Measurements from ENCODE around the gene RABAC1.

RABAC1 gene

DNA sequence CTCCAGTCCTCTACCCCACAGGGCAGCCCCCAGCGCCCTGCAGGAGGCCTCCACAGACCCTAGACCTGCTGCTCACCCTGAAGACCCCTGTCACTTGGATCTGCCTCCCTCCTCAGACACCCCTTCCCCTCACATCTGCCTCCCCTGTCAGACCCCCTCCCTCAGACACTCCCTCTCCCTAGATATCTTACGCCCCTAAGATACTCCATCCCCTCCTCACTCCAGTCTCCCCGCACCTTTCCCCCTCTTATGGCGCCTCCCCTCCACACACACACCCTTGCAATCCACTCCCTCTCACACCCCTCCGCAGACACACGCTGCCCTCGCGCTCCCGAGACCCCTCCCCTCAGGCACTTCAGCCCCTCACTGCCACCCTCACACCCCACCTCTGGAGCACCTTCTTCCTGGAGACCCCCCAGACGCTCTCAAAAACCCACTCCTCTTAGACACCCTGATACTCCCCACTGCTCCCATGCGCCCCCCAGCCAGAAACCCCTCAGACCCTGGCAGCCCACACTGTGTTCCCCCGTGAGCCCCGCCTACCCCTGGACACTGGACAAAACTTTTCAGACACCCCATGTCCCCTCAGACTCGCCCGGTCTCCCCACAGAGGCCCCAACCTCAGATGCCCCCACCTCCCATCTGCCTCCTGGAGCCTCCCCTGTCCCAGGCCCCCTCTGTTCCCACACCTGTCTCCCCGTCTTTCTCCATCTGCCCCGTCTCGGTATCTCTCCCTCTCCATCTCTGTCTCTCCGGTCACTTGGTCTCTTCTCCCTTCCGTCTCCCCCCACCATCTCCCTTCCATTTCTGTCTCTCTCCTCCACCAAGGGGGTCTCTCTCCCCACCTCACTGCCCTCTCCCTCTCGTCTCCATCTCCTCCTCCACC is 45.3 kb downstream of the RABAC1 start:
- no peak for DNase-seq

DNA sequence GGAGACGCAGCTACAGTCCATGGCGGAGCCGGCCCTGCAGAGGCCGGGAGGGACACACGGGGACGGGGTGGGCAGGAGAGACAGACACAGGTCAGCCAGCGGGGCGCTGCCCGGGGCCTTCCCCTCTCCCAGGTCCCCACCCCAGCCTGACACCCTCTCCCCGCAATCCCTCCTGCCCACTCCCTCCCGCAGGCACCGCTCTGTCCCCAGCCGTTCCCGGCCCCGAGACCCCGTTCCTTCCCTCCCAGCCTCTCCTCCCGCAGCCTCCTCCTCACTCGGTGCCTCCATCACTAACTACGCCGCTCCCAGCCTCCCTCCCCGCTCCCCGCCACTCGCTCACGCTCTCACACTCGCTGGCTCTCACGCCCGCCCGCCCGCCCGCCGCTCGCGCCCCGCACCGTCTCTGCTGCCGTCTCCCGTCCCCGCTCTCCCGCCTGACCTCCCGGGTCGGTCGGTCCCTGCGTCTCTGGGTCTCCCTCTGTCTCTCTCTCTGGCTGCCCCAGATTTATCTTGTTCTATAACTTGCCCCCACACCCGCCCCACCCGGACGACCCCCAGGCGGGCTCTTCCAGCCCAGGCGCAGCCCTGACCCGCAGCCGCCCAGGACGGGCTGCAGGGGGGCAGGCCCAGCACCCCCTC is 46.1 kb downstream of the RABAC1 start:
- no peak for DNase-seq

DNA sequence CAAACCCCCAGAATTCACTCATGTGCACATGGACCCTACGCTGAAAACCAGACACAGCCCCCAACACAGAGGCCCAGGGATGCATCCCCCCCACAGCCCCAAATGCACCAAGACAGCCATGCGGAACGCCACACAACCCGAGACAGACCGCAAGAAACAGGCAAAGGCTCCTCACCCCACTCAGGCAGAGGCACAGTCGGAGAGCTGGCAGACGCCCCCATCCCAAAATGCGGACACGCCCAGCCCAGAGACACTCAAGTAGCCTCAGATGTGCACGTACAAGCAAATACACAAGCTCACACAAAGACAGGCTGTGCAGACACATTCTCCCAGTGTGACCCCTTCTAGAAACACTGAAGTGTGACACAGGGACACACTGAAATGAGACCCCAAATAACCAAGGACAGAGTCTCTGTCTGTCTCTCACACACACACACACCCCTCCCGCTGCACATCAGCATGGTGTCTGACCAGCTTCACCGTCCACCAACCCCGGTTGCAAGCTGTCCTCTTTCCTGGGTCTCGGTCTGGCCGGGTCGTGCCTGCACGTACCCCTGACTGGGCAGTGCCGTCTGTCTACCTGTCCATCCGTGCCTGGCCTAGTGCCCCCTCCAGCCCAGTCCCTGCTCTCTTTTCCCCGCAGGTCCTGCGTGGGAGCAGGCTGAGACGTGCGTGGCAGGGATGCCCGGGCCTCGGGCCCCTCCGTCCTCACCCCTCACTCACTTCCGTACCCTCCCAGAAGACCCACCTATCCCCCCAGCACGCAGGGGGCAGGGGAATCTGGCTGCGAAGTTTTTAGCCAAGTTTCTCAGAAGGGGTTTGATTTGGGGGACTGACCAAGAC is 47.0 kb downstream of the RABAC1 start:
- DNase-seq, result no peak

DNA sequence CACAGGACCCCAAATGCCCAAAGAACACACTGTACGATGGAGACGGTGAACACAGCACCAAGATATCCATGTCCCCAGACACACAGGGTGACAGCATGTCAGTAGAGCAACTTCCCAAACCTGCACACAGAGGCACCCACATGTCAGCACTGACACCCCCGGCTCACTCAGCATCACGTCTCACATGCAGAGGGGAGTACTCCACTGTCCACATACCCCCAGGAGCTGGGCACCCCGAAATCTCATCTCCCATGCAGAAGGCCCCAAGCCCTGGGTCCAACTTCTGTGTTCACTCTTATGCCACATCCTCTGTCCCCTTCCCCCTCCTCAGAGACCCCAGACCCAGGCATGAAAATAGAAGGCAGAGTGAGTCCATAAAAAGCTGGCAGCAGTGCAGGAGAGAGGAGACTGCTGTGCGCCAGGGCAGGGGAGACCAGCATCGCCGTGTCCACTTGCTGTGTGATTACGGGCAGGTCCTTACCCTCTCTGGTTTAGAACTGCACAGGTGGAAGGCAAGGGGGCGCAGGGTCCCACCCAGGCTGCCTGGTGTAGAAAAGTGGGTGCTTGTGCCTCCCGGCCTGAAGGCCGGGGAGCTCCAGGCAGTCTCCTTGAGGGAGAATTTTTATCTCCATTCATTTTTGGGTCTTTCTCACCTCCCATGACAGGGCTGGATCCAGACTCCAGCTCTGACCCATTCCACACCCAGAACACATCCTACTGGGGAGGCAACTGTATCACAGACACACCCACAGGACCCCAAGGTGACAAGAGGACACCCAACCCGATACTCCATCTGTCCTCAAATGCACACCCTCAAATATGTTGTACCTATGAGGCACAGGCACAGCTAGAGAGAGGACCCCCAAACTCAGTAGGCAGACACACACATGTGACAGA is 47.9 kb downstream of the RABAC1 start:
- no peak for DNase-seq

DNA sequence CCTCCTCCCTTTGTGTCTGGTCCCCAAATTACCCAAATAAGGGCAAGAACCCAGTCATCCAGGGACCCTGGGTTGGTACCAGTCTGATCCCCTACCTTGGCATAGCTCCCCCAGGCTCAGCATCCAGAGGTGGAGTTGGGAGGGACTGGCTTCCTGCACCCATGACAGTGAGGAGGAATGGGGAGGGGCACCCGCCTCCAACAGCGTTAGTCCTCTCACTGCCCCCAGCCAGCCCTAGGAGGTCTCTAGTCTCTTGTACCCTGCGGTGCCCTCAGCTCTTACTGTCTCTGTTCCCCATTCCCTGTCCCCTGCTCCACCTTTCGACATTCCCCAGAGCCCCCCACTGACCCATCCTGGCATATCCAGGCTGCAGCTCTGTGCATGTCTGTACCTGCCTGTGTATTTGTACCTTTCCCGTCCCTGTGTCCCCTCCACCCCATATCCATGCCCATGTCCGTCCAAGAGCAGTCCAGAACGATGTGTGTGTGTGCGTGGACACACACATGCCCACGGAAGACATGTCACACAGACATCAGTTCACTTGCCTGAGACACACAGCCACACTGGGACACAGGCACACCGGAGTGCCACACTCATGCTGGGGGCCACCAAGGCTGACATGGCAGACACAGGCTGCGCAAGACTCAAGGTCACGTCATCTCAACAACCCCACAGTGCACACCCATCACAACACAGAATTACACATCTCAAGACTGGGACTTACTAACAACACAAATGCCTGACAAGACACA is 48.7 kb downstream of the RABAC1 start:
- no peak for DNase-seq

DNA sequence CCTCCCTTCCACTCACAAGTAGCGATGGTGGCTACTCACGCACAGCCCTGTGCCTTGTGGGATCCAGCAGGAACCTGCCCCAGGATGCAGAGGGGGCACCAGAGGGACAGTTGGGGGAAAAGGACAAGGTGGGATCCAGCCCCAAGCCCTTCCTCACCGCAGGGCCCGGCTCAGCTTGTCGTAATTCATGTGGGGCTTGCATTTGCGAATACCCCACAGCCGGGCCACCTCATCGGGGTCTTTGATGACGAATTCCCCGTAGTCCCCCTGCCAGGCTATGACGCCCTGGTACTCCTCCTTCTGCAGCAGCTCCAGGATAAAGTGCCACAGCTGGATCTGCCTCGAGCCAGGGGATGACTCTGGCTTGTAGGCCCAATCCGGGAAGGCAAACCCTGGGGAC is 49.4 kb downstream of the RABAC1 start:
- DNase-seq, result no peak

DNA sequence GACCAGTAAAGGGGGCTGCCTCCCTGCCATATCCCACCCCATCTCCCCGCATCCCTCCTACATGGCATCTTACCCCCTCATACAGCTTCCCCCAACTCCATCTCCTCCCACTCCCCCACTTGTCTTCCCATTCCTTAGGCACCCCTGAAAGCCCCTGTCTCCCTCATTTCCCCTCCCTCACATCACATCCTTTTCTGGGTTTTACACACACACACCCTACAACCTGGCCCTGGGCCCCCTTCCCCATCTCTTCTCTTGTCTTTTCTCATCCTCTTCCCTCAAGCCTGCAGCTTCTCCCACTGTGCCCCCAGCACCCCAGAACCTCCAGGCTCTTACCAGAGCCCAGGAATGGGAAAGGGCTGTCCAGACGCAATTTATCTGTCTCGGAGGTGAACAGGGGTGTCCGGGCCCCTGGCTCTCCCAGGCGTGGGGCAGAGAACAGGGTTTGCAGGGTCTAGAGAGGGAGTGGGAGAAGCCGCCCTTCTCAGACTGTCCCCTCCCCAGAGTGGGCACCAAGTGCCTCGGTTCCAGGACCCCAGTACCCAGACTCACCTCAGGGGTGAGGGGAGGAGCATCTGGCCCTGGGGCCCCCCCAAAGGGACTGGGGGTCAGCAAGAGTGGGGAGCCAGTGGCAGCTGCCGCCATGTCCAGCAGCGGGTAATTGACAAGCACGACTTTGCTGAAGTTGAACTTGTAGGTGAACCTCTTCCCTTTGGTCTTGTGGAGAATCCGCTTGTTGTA is 50.2 kb downstream of the RABAC1 start:
- DNase-seq, result no peak

DNA sequence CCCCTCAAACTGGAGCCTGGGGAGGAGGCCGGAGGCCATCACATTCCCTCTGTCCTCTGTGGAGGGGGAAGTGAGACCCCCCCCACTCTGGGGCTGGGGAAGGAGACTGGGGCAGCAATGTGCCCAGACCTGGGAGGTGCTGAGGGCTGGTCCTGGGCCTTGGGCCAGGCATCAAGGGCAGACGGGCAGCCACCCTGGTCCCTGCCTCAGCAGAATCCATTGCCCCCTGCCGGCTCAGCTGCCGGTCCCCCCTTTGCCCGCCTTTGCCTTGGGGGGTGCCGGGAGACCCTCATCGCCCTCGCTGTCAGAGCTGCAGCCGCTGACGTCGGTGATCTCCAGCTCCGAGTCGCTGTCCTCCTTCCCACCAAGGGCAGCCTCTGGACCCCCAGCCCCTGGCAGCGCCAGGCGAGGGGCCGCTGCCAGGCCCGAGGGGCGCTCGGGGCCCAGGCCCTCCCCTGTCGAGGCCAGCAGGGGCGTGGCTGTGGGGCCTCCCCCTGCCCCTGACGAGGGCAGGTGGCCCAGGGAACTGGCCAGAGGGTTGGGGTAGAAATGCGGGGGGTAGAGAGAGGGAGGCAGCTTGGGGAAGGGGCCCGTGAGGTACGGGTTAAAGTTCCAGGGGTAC is 51.0 kb downstream of the RABAC1 start:
- DNase-seq, result no peak

DNA sequence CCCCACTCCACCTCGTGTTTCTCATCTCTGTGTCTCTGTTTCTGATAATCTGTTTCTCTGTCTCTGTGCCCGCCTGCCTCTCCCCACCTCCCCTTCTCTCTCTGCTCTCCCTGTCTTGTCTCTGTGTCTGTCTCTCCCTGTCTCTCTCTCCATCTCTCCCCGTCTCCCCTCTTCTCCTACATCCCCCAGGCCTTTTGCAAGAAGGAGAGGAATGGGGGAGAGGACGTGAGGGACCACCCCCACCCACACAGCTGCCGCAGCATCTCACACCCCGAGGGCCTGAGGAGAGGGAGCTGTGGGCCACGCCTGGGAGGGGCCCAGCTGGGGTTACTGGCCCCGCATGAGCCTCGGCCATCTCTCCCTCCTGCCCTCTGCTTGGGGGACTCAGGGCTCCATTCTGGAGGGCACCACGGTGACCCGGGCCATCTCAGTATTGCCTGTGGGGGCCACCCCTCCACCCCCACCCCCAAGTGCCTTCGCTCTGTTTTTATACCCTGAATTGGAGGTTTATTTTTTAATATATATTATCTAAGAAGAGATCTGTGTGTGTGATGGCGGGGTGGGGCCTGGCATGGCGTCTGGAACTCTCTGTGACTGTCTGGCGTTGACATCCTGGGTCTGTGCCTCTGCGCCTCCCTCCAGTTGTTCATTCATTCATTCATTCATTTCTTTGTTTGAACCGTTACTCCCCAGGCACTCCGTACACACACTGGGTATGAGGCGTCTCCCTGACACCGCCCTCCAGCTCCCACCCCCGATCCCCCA is 52.0 kb downstream of the RABAC1 start:
- no peak for DNase-seq

All from fibroblast of upper back skin (primary cell).